Measurements from ENCODE around the gene XCR1.

- TF ChIP-seq FOXA1 (IDR thresholded peaks at IDR 0.05), result no peak
- TF ChIP-seq TARDBP (IDR thresholded peaks at IDR 0.05), result no peak
- TF ChIP-seq SP1 (IDR thresholded peaks at IDR 0.05), result no peak
- TF ChIP-seq ZNF384 (IDR thresholded peaks at IDR 0.05), result no peak
- TF ChIP-seq FOXM1 (IDR thresholded peaks at IDR 0.05; ENCODE audit: borderline replicate concordance), result no peak
- TF ChIP-seq BHLHE40 (IDR thresholded peaks at IDR 0.05; ENCODE audit: borderline replicate concordance), result no peak
- no peak for TF ChIP-seq NFRKB (IDR thresholded peaks at IDR 0.05)
- no peak for TF ChIP-seq ELF4 (IDR thresholded peaks at IDR 0.05)
- TF ChIP-seq, protein P1, sequence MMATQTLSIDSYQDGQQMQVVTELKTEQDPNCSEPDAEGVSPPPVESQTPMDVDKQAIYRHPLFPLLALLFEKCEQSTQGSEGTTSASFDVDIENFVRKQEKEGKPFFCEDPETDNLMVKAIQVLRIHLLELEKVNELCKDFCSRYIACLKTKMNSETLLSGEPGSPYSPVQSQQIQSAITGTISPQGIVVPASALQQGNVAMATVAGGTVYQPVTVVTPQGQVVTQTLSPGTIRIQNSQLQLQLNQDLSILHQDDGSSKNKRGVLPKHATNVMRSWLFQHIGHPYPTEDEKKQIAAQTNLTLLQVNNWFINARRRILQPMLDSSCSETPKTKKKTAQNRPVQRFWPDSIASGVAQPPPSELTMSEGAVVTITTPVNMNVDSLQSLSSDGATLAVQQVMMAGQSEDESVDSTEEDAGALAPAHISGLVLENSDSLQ (IDR thresholded peaks at IDR 0.05), result no peak
- TF ChIP-seq SUZ12 (IDR thresholded peaks at IDR 0.05), result no peak
- no peak for TF ChIP-seq ARNT (IDR thresholded peaks at IDR 0.05)
- no peak for TF ChIP-seq HDGF (IDR thresholded peaks at IDR 0.05; ENCODE audit: borderline replicate concordance)
- TF ChIP-seq FOXK2 (IDR thresholded peaks at IDR 0.05), result no peak
- TF ChIP-seq L3MBTL2 (conservative IDR thresholded peaks at IDR 0.05), result no peak
These were observed 21.8 kb upstream of the XCR1 start for GRCh38 chr3:46049093-46049492.
